Osteoblast (primary cell): ENCODE results near the gene EVA1A. TPM values are rescaled to one million over a fixed set of nuclear protein-coding genes. Genes with fewer than 3 reads are reported as not detected.

Experiments used
- DNase-seq: peaks from one replicate; pipeline ENCODE4 v3.0.0; 2011; ENCODE audit warnings: low spot score, mixed read lengths; ENCODE audit not compliant: insufficient read length; ENCODE audit errors: missing footprints
- H2AFZ ChIP-seq: 2 replicates; pipeline ENCODE4 v1.6.0; 2011; ENCODE audit warnings: mild to moderate bottlenecking, low read length
- H3K27ac ChIP-seq: 2 replicates; pipeline ENCODE4 v1.5.1; 2011; ENCODE audit warnings: mild to moderate bottlenecking, low read depth, low read length, moderate library complexity
- H3K27me3 ChIP-seq: 2 replicates; pipeline ENCODE4 v1.6.0; 2012; ENCODE audit warnings: mild to moderate bottlenecking, control low read depth, inconsistent platforms, low read length, moderate library complexity; ENCODE audit not compliant: insufficient read depth
- H3K36me3 ChIP-seq: 2 replicates; pipeline ENCODE4 v1.5.1; 2011; ENCODE audit warnings: mild to moderate bottlenecking, low read length, control low read depth, moderate library complexity; ENCODE audit not compliant: insufficient read depth
- H3K4me1 ChIP-seq: 2 replicates; pipeline ENCODE4 v1.5.1; 2011; ENCODE audit warnings: mild to moderate bottlenecking, low read length, control low read depth, moderate library complexity; ENCODE audit not compliant: insufficient read depth
- H3K4me2 ChIP-seq: 2 replicates; pipeline ENCODE4 v1.6.0; 2011; ENCODE audit warnings: mild to moderate bottlenecking, low read length; ENCODE audit not compliant: insufficient read depth
- H3K4me3 ChIP-seq: fragments of 200-600 bp; sonication (generic); 3 replicates; pipeline ENCODE4 v1.5.1; 2012; ENCODE audit warnings: mild to moderate bottlenecking, low read length, inconsistent platforms; ENCODE audit not compliant: insufficient read depth
- H3K79me2 ChIP-seq: 2 replicates; pipeline ENCODE4 v1.6.0; 2012; ENCODE audit warnings: mild to moderate bottlenecking, low read length, control low read depth, inconsistent platforms; ENCODE audit not compliant: insufficient read depth
- H3K9me3 ChIP-seq: 2 replicates; pipeline ENCODE4 v1.5.1; 2011; ENCODE audit warnings: low read depth, low read length, control low read depth
- H4K20me1 ChIP-seq: 2 replicates; pipeline ENCODE4 v1.6.0; 2012; ENCODE audit warnings: mild to moderate bottlenecking, low read length, control low read depth; ENCODE audit not compliant: insufficient read depth
- CTCF ChIP-seq: IDR thresholded peaks from 2 replicates; pipeline ENCODE4 v1.5.1; 2011; ENCODE audit warnings: mild to moderate bottlenecking, low read depth, low read length, moderate library complexity; ENCODE audit errors: extremely low read depth
- total RNA-seq: library from RNA; depleted of rRNA; stranded (reverse); fragments of >200 nt; gene quantifications from 2 replicates; pipeline ENCODE4 v1.2.3, GENCODE V29; 2012

Gene EVA1A
- total RNA-seq, 1 donor = 70.9 TPM

GRCh38 chr2:75476761-75477160 is 84.0 kb downstream of the EVA1A start:
- H3K79me2 ChIP-seq = no peaks in the 10 kb centered on the region
- H3K4me2 ChIP-seq = no peak overlapping the region
- H3K9me3 ChIP-seq = no peaks in the 10 kb centered on the region
- no peak for TF ChIP-seq CTCF
- no peaks in the 10 kb centered on the region for H3K36me3 ChIP-seq
- H3K27me3 ChIP-seq = no peaks in the 10 kb centered on the region
- DNase-seq = peak; percentile 82
- no peak overlapping the region for H3K27ac ChIP-seq
- no peak overlapping the region for H3K4me3 ChIP-seq
- H2AFZ ChIP-seq = no peak overlapping the region
- H4K20me1 ChIP-seq = no peaks in the 10 kb centered on the region
- peaks cover 10% of the 10 kb centered on the region for H3K4me1 ChIP-seq

DNA sequence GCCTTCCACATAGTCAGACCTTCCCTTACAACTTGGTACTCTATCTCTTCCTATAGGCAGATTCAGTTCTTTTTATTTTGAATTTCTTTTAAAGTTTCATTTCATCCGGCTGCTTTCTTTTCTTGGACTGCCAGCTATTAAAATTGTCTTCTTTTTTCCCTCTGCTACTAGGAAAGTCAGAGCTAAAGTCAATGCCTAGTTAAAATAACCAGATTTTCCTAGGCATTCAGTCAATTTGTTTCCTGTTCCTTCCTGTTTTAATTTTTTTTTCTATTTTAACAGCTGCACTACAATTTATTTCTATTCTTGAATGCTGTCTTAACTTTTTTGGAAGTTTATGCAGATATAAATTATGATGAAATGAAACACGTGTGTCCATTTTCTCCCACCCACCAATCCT is 84.8 kb downstream of the EVA1A start:
- peaks cover 10% of the 10 kb centered on the region for H3K4me1 ChIP-seq
- no peak overlapping the region for H2AFZ ChIP-seq
- no peaks in the 10 kb centered on the region for H4K20me1 ChIP-seq
- H3K4me2 ChIP-seq = no peak overlapping the region
- H3K36me3 ChIP-seq = no peaks in the 10 kb centered on the region
- no peak for DNase-seq
- H3K9me3 ChIP-seq = no peaks in the 10 kb centered on the region
- no peaks in the 10 kb centered on the region for H3K27me3 ChIP-seq
- TF ChIP-seq CTCF = no peak
- no peak overlapping the region for H3K27ac ChIP-seq
- H3K4me3 ChIP-seq = no peak overlapping the region
- no peaks in the 10 kb centered on the region for H3K79me2 ChIP-seq

GRCh38 chr2:75475049-75475448 is 85.7 kb downstream of the EVA1A start:
- no peak for TF ChIP-seq CTCF
- H3K4me3 ChIP-seq = no peak overlapping the region
- H3K27ac ChIP-seq = no peak overlapping the region

DNA sequence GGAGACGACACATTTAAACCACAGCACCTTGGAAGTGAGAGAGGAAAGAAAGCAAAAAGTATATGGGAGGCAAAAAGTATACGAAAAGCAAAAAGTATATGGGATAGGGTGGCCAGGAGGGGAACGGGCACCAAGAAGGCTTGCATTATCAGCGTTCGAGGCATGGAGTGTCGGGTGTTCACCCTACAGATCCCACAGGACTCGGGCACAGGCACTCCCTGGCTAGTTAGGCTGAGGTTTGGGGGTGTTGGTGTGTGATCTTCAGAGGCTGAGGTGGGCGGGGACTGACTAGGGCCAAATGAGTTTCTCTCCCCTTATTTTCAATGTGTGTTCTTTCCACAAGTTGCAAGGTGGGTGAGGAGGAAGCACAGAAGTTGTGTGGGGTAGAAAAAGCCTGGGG is 86.6 kb downstream of the EVA1A start:
- no peak for TF ChIP-seq CTCF
- H3K27me3 ChIP-seq = no peaks in the 10 kb centered on the region
- no peak overlapping the region for H3K4me2 ChIP-seq
- H2AFZ ChIP-seq = no peak overlapping the region
- no peak overlapping the region for H3K27ac ChIP-seq
- H3K4me1 ChIP-seq = peaks cover 10% of the 10 kb centered on the region
- DNase-seq = no peak
- H3K9me3 ChIP-seq = no peaks in the 10 kb centered on the region
- no peak overlapping the region for H3K4me3 ChIP-seq
- H3K36me3 ChIP-seq = no peaks in the 10 kb centered on the region
- H3K79me2 ChIP-seq = no peaks in the 10 kb centered on the region
- no peaks in the 10 kb centered on the region for H4K20me1 ChIP-seq

More at GRCh38 chr2:75475049-75475448, 85.7 kb downstream of the EVA1A start:
- no peak overlapping the region for H2AFZ ChIP-seq
- no peak overlapping the region for H3K4me2 ChIP-seq
- H3K79me2 ChIP-seq = no peaks in the 10 kb centered on the region
- no peaks in the 10 kb centered on the region for H4K20me1 ChIP-seq
- peaks cover 10% of the 10 kb centered on the region for H3K4me1 ChIP-seq
- no peaks in the 10 kb centered on the region for H3K27me3 ChIP-seq
- no peaks in the 10 kb centered on the region for H3K36me3 ChIP-seq
- no peaks in the 10 kb centered on the region for H3K9me3 ChIP-seq
- DNase-seq = peak; percentile 44
